HCT116 (cell line): ENCODE results near the gene ELAVL2. TPM values are rescaled to one million over a fixed set of nuclear protein-coding genes. Genes with fewer than 3 reads are reported as not detected.

Experiments
- ATAC-seq: fragments of 200-7000 bp; cut with Tn5 transposase; 2 replicates; pipeline ENCODE4 v1.9.1; 2020; ENCODE audit warnings: mild to moderate bottlenecking, moderate library complexity
- BruUV-seq: library from RNA; stranded (reverse); fragments of 400-500 nt; replicated peaks from 2 replicates; lab custom pipeline; 2021; lab: Mats Ljungman, UMichigan
- CTCF ChIA-PET: fragments of 300-600 bp; sonication (Branson Sonifier 250); formaldehyde crosslinking; loops from one replicate; lab custom pipeline; 2021; ENCODE audit warnings: antibody characterized with exemption; lab: Charles Lee
- POLR2A ChIA-PET: fragments of 300-600, 350-600 bp; sonication (Branson Sonifier 250); formaldehyde crosslinking; loops from one replicate; lab custom pipeline; 2021; ENCODE audit warnings: antibody characterized with exemption; lab: Charles Lee
- RAD21 ChIA-PET, 2 experiments: fragments of 300-600 bp; sonication (Branson Sonifier 250); formaldehyde crosslinking; loops; one replicate each; lab custom pipeline; 2023; ENCODE audit warnings: low total read pairs in 2 of 2; ENCODE audit not compliant: uncharacterized antibody in 2 of 2, unreplicated experiment in 2 of 2, low non-redundant PET in 1 of 2; lab: Charles Lee
- DNase-seq: peaks from one replicate; pipeline ENCODE4 v3.0.0-alpha.2; 2010; ENCODE audit warnings: low read depth, low spot score
- H2AFZ ChIP-seq: fragments of 200-600 bp; shearing (Covaris generic), sonication (generic); 2 replicates; pipeline ENCODE4 v1.6.1; 2017; ENCODE audit warnings: low read depth, mixed run types, mixed read lengths, antibody characterized with exemption, low read length; ENCODE audit not compliant: poor library complexity, severe bottlenecking
- H3K27ac ChIP-seq: 2 replicates; pipeline ENCODE4 v1.5.1; 2012; ENCODE audit warnings: low read depth, low read length
- H3K27me3 ChIP-seq: fragments of 200-600 bp; sonication (generic); 2 replicates; pipeline ENCODE4 v1.6.1; 2016; ENCODE audit warnings: mixed run types, low read length, mixed read lengths; ENCODE audit not compliant: insufficient read depth
- H3K36me3 ChIP-seq, 2 experiments: fragments of 200-500 bp in 1 of 2; fragments of 200-600 bp in 1 of 2; sonication (Bioruptor generic) in 1 of 2; sonication (generic) in 1 of 2; 2 replicates each; pipeline versions ENCODE4 v1.5.1 to v1.6.1; 2014 to 2016; ENCODE audit warnings: low read length in 2 of 2, inconsistent platforms in 1 of 2, mixed read lengths in 1 of 2, mixed run types in 1 of 2; ENCODE audit not compliant: insufficient read depth in 2 of 2, control insufficient read depth in 1 of 2
- H3K4me1 ChIP-seq, 2 experiments: fragments of 200-600 bp in 1 of 2; sonication (generic) in 1 of 2; 2 replicates each; pipeline versions ENCODE4 v1.5.1 to v1.6.1; 2012 to 2017; ENCODE audit warnings: low read length in 2 of 2, inconsistent platforms in 1 of 2, mild to moderate bottlenecking in 1 of 2, mixed read lengths in 1 of 2, mixed run types in 1 of 2, moderate library complexity in 1 of 2; ENCODE audit not compliant: insufficient read depth in 2 of 2, control insufficient read depth in 1 of 2
- H3K4me2 ChIP-seq: fragments of 200-600 bp; sonication (generic); 2 replicates; pipeline ENCODE4 v1.6.1; 2017; ENCODE audit warnings: mixed run types, low read length, mixed read lengths
- H3K4me3 ChIP-seq, 2 experiments: fragments of 200-600 bp in 1 of 2; sonication (generic) in 1 of 2; replicated peaks in 1 of 2; 2 replicates each; pipeline ENCODE4 v1.5.1; 2011 to 2016; ENCODE audit warnings: low read length in 2 of 2, control low read depth in 1 of 2, low read depth in 1 of 2, mild to moderate bottlenecking in 1 of 2, mixed read lengths in 1 of 2, mixed run types in 1 of 2
- H3K79me2 ChIP-seq: fragments of 200-600 bp; sonication (generic); 2 replicates; pipeline ENCODE4 v1.6.1; 2017; ENCODE audit warnings: mild to moderate bottlenecking, mixed run types, low read length, moderate library complexity, mixed read lengths; ENCODE audit not compliant: insufficient read depth
- H3K9ac ChIP-seq: fragments of 200-600 bp; sonication (generic); 2 replicates; pipeline ENCODE4 v1.6.1; 2016; ENCODE audit warnings: low read length, mixed read lengths
- H3K9me2 ChIP-seq: fragments of 200-600 bp; sonication (generic), shearing (Covaris generic); 2 replicates; pipeline ENCODE4 v1.6.1; 2017; ENCODE audit warnings: mixed run types, mild to moderate bottlenecking, moderate library complexity; ENCODE audit not compliant: insufficient read depth
- H3K9me3 ChIP-seq, 2 experiments: fragments of 200-500 bp in 1 of 2; fragments of 200-600 bp in 1 of 2; sonication (Bioruptor generic) in 1 of 2; sonication (generic) in 1 of 2; 2 replicates each; pipeline ENCODE4 v1.6.1; 2014 to 2017; ENCODE audit warnings: low read length in 2 of 2, mixed read lengths in 2 of 2, inconsistent platforms in 1 of 2, low read depth in 1 of 2, mild to moderate bottlenecking in 1 of 2, mixed run types in 1 of 2, moderate library complexity in 1 of 2; ENCODE audit not compliant: control insufficient read depth in 1 of 2, insufficient read depth in 1 of 2
- H4K20me1 ChIP-seq: fragments of 200-600 bp; sonication (generic), shearing (Covaris generic); 2 replicates; pipeline ENCODE4 v1.6.1; 2017; ENCODE audit warnings: mixed run types, mild to moderate bottlenecking, moderate library complexity; ENCODE audit not compliant: insufficient read depth
- CBX3 ChIP-seq: IDR thresholded peaks from 2 replicates; pipeline ENCODE4 v1.6.1; 2012; ENCODE audit warnings: low read depth
- CEBPB ChIP-seq: IDR thresholded peaks from 2 replicates; pipeline ENCODE4 v1.6.1; 2012; ENCODE audit warnings: low read depth
- CTCF ChIP-seq, 3 experiments: fragments of 200-600 bp in 1 of 3; sonication (generic) in 1 of 3; IDR thresholded peaks in 2 of 3; conservative IDR thresholded peaks in 1 of 3; 2 replicates each; pipeline ENCODE4 v1.5.1; 2012 to 2017; ENCODE audit warnings: low read depth in 2 of 3, low read length in 2 of 3, antibody characterized with exemption in 1 of 3, borderline replicate concordance in 1 of 3, control low read depth in 1 of 3, mild to moderate bottlenecking in 1 of 3, mixed read lengths in 1 of 3, mixed run types in 1 of 3, moderate library complexity in 1 of 3; ENCODE audit not compliant: insufficient read depth in 1 of 3
- EGR1 ChIP-seq: IDR thresholded peaks from 2 replicates; pipeline ENCODE4 v1.6.1; 2012; ENCODE audit warnings: low read depth
- ELF1 ChIP-seq: IDR thresholded peaks from 2 replicates; pipeline ENCODE4 v1.6.1; 2012; ENCODE audit warnings: low read depth, borderline replicate concordance
- EZH2 ChIP-seq: fragments of 200-600 bp; sonication (generic); IDR thresholded peaks from 2 replicates; pipeline ENCODE4 v1.6.1; 2017; ENCODE audit warnings: antibody characterized with exemption, mixed run types
- EZH2phosphoT487 ChIP-seq: fragments of 200-600 bp; IDR thresholded peaks from 2 replicates; pipeline ENCODE4 v1.6.1; 2018; ENCODE audit warnings: antibody characterized with exemption, borderline replicate concordance
- FOSL1 ChIP-seq: IDR thresholded peaks from 2 replicates; pipeline ENCODE4 v1.6.1; 2012; ENCODE audit warnings: low read depth
- JUND ChIP-seq: IDR thresholded peaks from 2 replicates; pipeline ENCODE4 v1.6.1; 2012
- MAX ChIP-seq: IDR thresholded peaks from 2 replicates; pipeline ENCODE4 v1.6.1; 2012
- POLR2AphosphoS5 ChIP-seq: IDR thresholded peaks from 2 replicates; pipeline ENCODE4 v1.6.1; 2011; ENCODE audit warnings: mild to moderate bottlenecking, low read depth, low read length, moderate library complexity
- RAD21 ChIP-seq: IDR thresholded peaks from 2 replicates; pipeline ENCODE4 v1.6.1; 2012; ENCODE audit warnings: low read depth, mild to moderate bottlenecking
- REST ChIP-seq: IDR thresholded peaks from 2 replicates; pipeline ENCODE4 v1.6.1; 2012; ENCODE audit warnings: low read depth
- SIN3A ChIP-seq: IDR thresholded peaks from 2 replicates; pipeline ENCODE4 v1.6.1; 2012; ENCODE audit warnings: low read depth
- SRF ChIP-seq: IDR thresholded peaks from 2 replicates; pipeline ENCODE4 v1.6.1; 2012; ENCODE audit warnings: low read depth
- TCF7L2 ChIP-seq: IDR thresholded peaks from 2 replicates; pipeline ENCODE4 v1.7.0; 2011; ENCODE audit warnings: borderline replicate concordance, inconsistent platforms; ENCODE audit not compliant: insufficient read depth, insufficient read length; ENCODE audit errors: extremely low read depth
- YY1 ChIP-seq: IDR thresholded peaks from 2 replicates; pipeline ENCODE4 v1.6.1; 2011; ENCODE audit warnings: low read length, low read depth, moderate library complexity, mild to moderate bottlenecking; ENCODE audit not compliant: insufficient replicate concordance; ENCODE audit errors: extremely low read depth
- ZBTB33 ChIP-seq: IDR thresholded peaks from 2 replicates; pipeline ENCODE4 v1.6.1; 2011; ENCODE audit warnings: mild to moderate bottlenecking, low read length, moderate library complexity; ENCODE audit not compliant: insufficient replicate concordance; ENCODE audit errors: extremely low read depth
- ZFX ChIP-seq: fragments of 450-650 bp; IDR thresholded peaks from 2 replicates; pipeline ENCODE4 v1.6.1; 2017
- intact Hi-C: fragments of 100-400 bp; cut with micrococcal nuclease; formaldehyde crosslinking; loops from 2 replicates; pipeline ENCODE4 v1.10.0; 2022
- total RNA-seq: library from RNA; stranded (reverse); gene quantifications from one replicate; pipeline ENCODE4 v1.2.1, GENCODE V29; 2021; ENCODE audit not compliant: unreplicated experiment

The ELAVL2 gene
- total RNA-seq, 1 experiment from 2014 or later, result not detected

GRCh38 chr9:23674016-23674585, 151.9 kb downstream of the ELAVL2 start:
- Histone ChIP-seq H3K9ac (no peak overlapping the region), H2AFZ (no peak overlapping the region), H4K20me1 (no peaks in the 10 kb centered on the region), H3K4me3 (no peak overlapping the region), H3K79me2 (no peaks in the 10 kb centered on the region), H3K36me3 (no peaks in the 10 kb centered on the region), H3K4me1 (no peaks in the 10 kb centered on the region), H3K27me3 (no peaks in the 10 kb centered on the region), H3K9me2 (no peaks in the 10 kb centered on the region), H3K27ac (no peak overlapping the region), H3K4me2 (no peak overlapping the region), H3K9me3 (peaks cover 10 to 18% of the 10 kb centered on the region in 2 experiments; a peak in 2 of 4 replicates)
- DNase-seq, result no peak
- TF ChIP-seq EZH2phosphoT487 (no peak), JUND (no peak), ELF1 (no peak), POLR2AphosphoS5 (no peak), RAD21 (no peak), FOSL1 (no peak), CBX3 (no peak), TCF7L2 (no peak), SRF (no peak), CEBPB (no peak), EGR1 (no peak), CTCF (IDR thresholded peaks at IDR 0.05 in 2 of 3, conservative IDR thresholded peaks at IDR 0.05 in 1 of 3; ENCODE audit: borderline replicate concordance in 1 of 3, insufficient read depth in 1 of 3, low read depth in 2 of 3, low read length in 2 of 3) (no peak), SIN3A (no peak), ZBTB33 (no peak), EZH2 (no peak), MAX (no peak), REST (no peak), ZFX (no peak), YY1 (no peak)
- ChIA-PET POLR2A (no interaction called here), CTCF (no interaction called here), RAD21 (no interaction called here)
- intact Hi-C loops, result no loop called here
- ATAC-seq, result no peak
- no TSS peak for BruUV-seq
